NCI-H510A treated with DMSO at 0.1 percent for 48 hours (cell line): ENCODE data around the gene LDLRAD3.

Experiments
- DNase-seq: peaks from one replicate; lab custom pipeline; 2025; lab: John Stamatoyannopoulos, UW

LDLRAD3 gene

DNA sequence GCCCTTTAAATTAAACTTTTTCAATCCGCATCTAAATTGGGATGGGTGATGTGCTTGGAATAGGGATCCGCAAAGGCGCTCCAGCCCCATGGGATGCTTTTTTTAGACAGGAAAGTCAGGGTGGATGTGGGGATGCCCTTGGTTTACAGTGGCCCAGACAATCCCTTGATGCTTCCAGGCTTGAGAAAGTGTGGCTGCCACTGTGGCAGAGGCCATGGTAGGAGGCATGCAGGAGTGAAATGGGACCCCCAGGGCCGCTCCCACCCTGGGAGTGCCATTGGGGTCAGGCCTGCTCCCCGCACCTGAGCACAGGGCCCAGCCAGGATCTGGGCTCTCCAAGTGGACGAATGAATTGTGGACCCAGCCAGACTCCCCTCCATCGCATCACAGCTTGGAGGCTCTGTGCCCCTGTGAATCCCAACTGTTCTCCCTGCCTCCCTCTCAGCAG, 269.6 kb downstream of the LDLRAD3 start:
- DNase-seq = no peak

DNA sequence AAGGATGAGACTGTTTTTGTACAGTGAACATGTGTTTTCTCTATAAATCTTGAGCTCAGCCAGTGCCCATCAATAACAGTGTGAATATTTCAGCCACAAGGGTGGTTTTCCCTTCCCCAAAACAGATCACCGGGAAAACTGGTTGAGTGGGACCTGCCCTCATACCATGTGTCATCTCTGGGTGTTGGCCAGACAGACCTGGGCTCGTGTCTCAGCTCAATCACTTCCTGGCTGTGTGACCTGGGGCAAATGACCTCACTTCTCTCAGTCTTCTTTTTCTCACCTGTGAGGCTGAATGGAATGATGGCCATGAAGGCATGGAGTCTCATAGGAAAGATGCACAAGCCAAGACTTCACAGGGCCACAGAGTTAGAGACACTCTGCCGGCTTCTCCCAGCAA, 270.6 kb downstream of the LDLRAD3 start:
- no peak for DNase-seq

GRCh38 chr11:36214976-36215692, 271.3 kb downstream of the LDLRAD3 start:
- no peak for DNase-seq

DNA sequence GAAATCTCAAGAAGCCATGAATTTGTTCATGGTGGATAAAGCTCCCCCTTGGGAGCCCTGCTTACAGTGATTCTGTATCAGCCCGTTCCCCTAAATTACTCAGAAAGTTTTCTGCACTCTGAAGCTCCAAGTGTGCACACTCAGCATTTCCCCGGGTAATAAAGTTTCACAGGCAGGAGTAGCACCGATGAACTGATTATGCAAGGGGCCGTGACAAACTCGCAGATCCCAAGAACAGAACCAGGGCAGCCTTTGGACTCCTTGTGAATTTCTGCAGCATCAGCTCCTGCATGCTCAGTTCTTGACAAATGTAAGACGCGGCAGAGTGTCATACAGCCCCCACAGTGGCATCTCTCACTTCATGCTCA, 271.8 kb downstream of the LDLRAD3 start:
- no peak for DNase-seq

GRCh38 chr11:36216061-36216615, 272.3 kb downstream of the LDLRAD3 start:
- no peak for DNase-seq

DNA sequence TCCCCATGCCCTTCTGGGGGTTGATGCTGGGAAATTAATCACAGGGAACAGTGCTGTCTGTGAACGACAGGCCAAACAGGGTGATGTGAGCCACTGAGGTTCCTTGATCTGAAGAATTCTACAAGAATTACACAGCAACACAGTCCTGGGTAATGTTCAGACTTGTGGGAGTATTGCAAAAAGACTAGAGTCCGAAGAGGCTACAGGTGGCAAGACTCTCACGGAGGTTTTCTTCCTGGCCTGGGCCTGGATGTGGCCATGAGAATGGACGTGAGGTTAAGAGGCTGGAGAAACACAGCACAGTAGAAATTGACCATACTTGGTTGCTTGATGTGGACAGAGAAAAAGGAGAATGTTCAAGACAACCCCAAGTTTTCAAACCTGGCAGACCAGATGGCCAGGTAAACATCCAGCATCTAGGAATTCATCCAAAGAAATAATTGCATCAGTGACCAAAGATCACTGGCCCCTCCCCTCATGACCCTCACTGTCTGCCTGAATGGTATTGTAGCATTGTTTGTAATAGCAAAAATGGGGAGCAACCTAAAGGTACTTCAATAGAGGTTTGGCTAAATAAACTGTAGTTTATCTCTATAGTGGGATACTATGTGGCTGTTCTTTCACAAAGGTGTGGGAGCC, 274.5 kb downstream of the LDLRAD3 start:
- DNase-seq = no peak

- no peak for DNase-seq
Measured at GRCh38 chr11:36219996-36220395, 276.1 kb downstream of the LDLRAD3 start.

DNA sequence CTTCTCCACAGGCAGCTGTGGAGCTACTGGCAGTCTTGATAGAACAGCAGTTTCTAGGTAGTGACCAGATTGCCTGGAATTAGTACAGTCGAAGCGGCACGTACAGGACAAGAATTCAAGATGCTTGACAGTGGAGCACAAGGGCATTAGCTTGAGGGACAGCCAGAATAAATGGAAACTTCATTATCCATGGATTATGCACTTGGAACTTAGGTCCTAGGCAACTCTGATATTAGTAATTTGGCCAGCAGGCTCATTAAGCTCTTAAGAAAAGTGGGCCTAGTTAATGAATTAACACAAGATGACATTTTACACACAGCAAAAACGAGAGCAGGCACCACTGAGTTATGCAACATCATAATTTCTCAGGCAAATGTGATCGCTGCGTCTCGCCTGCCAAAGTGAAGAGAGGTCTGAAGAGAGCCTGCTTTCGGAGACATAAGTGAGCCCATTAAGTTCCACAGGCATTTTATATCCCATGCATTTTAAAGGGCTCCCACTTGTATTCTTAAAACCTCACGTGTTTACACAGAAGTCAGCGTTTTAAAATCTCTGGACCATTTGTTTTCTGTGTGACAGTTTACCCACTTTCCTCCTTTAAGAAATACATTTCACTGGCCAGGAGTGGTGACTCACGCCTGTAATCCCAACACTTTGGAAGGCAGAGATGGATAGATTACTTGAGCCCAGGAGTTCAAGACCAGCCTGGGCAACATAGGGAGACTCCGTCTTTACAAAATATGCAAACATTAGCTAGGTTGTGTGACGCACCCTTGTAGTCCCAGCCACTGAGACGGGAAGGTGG, 279.2 kb downstream of the LDLRAD3 start:
- no peak for DNase-seq

GRCh38 chr11:36224209-36224882, 280.5 kb downstream of the LDLRAD3 start:
- no peak for DNase-seq

DNA sequence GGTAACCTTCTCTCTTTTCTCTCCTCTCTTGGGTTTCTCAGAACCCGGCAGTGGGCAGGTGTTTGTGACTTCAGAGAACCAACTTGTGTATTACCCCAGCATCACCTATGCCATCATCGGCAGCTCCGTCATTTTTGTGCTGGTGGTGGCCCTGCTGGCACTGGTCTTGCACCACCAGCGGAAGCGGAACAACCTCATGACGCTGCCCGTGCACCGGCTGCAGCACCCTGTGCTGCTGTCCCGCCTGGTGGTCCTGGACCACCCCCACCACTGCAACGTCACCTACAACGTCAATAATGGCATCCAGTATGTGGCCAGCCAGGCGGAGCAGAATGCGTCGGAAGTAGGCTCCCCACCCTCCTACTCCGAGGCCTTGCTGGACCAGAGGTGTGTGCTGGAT, 283.2 kb downstream of the LDLRAD3 start:
- no peak for DNase-seq

GRCh38 chr11:36228689-36229088, 284.8 kb downstream of the LDLRAD3 start:
- no peak for DNase-seq

- DNase-seq = no peak
Measured at GRCh38 chr11:36229091-36229705, 285.3 kb downstream of the LDLRAD3 start.

GRCh38 chr11:36230779-36231699, 287.2 kb downstream of the LDLRAD3 start:
- DNase-seq = no peak

DNA sequence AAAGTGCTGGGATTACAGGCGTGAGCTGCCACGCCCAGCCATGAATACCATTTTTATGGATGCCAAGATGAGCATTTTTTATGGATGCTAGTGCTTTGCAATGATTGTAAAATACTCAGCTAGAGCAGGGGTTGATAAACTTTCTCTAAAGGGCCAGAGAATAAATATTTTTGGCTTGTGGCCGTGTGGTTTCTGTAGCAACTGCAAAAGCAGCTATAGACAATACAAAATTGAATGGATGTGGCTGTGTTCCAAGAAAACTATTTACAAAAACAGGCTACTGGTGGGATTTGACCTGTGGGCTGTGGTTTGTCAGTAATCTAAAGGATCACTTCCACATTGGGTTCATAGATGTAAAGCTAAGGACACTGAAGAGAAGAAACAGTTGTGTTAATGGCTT, 289.3 kb downstream of the LDLRAD3 start:
- no peak for DNase-seq

DNA sequence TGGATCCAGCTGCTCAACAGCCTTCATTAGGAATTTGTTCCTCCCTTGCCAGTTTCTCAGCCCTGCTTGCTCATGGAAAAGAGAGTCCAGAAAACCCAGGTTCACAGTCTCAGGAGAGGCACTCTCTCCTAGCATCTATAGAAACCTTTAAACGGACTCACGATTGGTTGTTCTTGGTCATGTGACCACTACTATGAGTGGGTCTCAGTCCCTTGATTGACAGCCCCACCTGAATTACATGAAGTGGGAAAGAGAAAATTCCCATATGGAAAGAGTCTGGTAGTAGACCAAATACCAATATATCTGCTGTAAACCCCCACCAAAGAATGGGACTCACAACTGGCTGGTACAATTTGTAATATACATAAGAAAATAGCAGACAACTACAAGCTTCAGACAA, 291.0 kb downstream of the LDLRAD3 start:
- no peak for DNase-seq

GRCh38 chr11:36235750-36236149, 291.9 kb downstream of the LDLRAD3 start:
- no peak for DNase-seq

DNA sequence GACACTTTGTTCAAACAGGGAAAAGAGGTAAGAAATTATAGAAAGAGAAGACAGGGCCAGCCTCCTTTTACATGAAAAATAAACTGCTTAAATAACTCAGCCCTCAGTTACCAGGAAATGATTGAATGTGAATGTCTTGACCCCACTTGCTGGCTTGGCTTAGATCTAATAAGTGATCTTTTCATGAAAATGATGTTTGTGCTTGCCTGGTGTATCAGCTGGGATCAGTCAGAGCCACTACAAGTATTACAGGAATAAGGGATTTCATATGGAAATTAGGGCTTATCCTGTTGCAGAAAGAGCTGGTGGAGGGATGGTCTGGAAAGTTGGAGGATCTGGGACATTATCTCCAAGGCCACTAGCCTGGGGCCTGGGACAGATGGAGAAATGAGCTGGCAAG, 293.5 kb downstream of the LDLRAD3 start:
- no peak for DNase-seq

GRCh38 chr11:36238036-36238631, 294.3 kb downstream of the LDLRAD3 start:
- DNase-seq = no peak

DNA sequence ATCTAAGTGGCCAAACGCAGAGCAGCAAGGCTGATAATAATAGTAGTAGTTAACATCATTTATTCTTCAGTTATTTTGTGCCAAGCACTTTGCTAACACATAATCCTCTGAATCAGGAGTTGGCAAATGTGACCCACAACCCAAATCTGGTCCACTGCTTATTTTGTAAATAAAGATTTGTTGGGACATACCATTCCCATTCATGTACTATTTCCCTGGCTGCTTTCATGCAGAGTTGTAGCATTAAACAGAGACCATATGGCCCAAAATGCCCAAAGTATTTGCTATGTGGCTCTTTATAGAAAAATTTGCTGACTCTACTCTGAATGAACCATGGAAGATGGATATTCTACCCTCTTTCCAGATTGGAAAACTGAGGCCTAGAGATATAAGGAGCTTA, 295.0 kb downstream of the LDLRAD3 start:
- no peak for DNase-seq

- no peak for DNase-seq
Measured at GRCh38 chr11:36239636-36240035, 295.8 kb downstream of the LDLRAD3 start.
